NCI-H2227 treated with DMSO at 0.1 percent for 48 hours (cell line): ENCODE measurements around the gene MRPS22.
A peak's percentile ranks its signal among the peaks of the same experiment; 100 is the strongest.

Experiments used
- DNase-seq: peaks from one replicate; lab custom pipeline; 2025; lab: John Stamatoyannopoulos, UW

Gene MRPS22

DNA sequence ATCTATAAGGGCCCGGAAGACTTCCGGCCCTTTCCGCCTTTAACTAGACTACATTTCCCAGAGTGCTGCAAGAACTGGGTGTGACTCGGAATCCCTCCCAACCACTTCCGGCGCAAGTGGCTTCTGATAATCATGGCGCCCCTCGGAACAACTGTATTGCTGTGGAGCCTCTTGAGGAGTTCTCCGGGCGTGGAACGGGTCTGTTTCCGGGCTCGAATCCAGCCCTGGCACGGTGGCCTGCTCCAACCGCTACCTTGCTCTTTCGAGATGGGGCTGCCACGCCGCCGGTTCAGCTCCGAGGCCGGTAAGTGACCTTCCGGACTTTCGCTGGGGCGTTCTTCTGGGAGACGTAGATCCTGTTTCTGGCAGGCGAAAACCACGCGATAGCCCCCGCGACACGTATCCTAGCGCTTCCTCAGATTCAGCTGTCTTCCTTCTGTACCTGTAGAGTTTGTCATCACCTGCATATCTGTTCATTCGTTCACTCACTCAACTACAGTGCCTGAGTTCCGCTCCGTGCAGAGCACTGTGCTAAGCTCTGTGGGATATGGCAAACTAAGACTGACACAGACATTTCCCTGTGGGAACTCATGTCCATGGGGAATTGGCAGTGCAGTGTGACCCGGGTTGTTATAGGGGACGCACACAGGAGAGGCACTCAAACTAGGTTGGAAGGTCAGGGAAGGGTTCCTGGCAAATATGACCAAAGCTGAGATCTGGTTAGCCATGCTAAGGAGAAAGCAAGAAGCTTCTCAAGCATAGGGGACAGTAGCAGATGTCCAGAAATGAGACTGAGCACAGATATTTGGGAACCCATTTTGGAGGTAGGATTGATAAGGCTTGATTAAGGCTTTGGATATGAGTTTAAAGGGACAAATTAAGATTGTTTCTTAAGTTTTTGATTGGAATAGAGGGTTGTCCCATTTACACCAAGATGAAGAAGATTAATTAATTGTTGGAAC, at the start of gene MRPS22:
TSS of gene MRPS22 (plus strand) at position 126 of the 962 bp plus-strand sequence. CDS start at position 133, 7 bp downstream.
- peak; percentile 78 for DNase-seq

DNA sequence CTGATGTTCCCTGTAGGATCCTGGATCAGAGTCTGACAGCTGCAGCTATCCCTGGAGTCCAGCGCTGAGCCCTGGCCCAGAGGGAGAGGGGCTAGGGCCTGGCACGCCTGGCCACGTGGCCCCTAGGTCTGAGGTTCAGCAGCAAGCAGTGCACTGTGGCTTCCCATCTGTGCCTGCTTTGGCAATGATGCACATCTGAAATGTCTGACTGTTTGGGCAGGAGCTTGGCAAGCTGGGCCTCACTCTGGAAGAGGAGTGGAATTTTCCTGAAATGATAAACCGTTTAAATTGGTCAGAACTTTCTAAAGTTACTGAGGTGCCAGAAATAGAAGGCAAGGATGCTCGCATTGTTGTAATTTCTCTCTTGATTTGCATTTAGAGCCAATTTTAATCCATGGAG, 48.8 kb upstream of the MRPS22 start:
- DNase-seq, result no peak

DNA sequence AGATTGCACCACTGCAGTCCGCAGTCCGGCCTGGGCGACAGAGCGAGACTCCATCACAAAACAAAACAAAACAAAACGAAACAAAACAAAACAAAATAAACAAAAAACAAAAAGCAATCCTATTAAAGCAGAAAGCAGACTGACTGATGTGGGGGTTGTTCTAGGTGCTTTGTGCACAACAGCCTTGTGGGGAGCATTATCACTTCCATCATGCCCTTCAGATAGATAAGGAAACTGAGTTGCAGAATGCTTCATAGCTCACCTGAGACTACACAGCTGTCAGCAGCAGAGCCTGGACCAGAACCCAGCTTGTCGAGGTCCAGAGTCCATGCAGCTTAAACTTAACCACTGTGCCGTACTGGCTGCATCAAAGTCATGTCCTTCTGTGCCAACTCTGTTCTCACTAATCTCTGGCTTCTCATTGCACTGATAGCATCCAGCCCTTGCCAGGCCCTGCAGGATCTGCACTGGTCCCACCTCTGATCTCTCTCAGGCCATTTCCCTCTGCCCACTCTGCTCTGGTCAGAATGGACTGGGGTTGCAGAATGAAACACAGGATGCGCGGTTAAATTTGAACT, 47.6 kb upstream of the MRPS22 start:
- DNase-seq, result no peak

DNA sequence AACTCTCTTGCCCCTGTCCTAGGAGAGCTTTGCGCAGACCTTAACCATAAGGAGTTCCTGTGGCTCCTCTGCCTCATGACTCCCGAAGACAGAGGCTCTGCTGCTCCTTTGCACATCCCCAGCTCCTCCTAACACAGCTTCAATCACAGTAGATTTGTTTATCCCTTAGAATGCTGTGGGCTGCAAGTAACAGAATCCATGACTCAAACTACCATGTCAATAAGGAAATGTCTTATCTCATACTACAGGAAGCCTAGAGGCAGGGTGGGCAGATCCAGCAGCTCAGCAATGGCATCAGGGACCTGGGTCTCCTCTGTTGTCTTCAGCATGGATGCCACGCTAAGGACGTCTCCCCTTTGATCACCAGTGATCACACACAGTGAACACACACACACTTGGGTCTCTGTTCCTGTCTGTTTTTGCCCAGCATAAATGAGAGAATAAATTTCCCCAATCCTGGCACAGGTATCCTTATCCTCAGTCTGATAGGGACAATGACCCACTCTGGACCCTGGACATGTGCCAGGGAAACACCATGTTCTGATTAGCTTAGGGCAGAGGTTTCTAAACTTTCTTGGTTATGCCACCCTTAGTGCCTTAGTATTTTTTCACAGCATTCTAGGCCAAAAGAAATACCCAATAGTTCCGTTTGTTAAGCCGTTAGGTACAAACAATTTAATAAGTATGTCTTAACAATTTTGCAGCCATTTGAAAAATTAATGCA, 46.1 kb upstream of the MRPS22 start:
- no peak for DNase-seq

DNA sequence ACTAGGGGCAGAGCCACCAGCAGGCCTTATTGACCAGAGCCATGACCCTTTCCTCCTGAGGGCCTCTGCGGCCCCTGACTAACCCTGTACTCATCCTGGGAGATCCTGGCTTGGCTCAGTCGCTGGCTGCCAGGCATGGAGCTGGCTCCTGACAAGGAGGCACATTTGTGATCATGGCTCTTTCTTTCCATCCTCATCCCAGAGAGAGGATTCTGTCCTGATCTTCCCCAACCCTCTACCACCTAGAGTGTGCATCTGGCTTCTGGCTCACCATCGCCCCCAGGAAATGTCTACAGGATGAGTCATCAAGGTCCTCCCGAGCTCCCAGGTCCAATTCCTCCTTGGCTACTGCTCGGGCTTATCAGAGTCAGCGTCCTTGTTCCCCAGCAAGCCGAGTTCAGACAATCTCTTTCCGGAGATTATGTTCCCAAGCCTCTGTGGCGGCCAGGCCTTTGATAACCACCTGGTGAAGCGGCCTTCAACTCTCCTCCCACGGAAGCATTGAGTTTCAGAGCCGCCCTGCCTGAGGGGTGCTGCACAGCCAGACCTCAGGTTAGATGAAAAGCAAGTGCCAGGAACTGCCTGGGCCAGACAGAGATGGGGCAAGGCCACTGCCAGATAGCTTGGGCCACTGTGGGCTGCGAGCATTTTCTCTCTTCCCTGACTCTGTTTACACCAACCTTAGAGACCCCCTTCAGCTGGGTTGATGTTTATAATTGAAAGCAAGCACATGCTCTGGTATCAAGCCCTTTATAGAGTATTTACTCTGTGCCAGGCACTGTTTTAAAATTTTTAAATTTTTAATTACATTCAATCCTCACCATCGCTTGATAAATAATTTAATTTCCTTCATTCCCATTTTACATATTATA, 44.3 kb upstream of the MRPS22 start:
- no peak for DNase-seq

DNA sequence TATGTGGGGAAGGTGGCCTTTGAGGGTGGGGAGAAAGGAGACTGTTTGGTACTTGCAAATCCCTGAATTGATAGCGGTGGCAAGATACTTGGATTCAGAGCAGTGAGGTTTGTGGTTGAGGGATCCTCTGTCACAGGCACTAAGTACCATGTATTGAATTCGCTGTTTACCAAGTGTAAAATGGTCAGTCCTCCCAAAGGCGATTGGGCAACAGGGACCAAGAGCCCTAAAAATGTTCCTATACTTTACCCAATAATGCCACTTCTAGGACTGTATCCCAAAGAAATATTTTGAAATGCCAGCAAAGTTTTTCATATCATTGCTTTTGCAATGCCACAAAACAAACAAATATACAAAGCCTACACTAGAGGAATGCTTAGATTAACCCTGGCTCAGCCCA, 43.4 kb upstream of the MRPS22 start:
- no peak for DNase-seq

DNA sequence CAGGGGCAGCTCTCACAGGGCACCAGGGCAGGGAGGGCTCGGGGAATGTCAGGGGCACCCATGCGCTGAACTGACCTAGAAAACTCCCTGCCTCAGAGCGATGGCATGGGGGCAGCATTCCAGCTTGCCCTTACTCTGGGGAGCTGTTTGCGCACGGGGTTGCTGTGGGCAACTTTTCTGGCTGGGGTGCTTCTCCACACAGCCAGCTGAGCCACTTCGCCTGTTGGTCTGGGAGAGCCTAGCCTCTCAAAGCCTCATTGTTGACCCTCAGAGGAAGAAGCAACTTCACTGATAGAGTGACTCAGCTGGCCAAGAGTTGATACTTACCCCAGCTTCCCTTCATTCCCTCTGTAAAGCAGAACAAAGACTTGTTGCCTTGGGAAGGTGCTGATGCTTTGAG, 42.6 kb upstream of the MRPS22 start:
- no peak for DNase-seq

DNA sequence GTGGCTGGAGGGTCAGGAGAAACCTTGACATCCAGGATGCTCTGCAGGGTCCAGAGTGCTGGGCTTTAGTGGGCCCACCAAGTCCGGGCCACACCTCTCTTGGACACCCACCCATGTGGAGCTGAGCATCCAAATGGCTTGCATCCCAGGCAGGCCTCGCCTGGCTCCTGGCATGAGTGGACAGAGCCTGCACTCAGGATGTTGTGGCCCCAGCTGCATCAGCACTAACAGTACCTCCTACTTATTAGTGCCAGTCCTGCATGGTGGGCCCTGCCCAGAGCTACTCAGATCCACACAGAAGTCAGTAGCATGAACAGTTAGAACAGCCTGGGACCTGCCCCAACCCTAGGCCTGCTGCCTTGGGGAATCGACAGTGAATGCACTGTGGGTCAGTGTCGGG, 42.2 kb upstream of the MRPS22 start:
- DNase-seq, result no peak

DNA sequence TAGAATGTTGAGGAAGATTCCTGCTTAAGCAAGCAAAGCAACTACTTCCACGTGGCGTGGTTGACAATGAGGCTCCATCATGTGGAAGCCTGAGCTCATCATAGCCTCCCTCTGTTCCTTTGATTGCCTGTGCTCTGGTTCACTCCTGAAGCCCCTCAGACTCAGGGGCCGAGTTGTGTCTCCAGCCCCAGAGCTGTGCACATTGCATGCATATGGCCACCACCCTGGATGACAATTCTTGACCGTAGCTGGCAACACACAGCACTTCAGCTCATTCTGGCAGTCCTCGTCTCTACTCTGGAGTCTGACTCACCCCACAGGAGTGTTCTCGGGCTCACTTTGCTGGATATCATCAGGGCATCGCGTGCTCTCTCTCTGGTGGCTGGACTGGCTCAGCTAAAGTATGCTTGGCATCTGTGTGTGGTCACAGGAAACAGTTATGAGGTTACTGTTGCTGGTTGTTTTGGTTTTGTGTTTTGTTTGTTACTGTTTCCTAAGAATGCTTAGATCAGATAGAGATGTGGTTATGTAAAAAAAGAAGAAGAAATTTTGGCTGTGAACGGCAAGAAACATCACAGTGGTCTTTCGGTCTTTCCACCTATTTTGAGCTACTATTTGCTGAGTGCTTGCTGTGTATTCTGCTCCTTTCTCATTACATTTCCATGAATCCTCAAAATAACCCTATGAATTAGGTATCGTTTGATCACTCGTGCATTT, 41.6 kb upstream of the MRPS22 start:
- DNase-seq, result no peak

DNA sequence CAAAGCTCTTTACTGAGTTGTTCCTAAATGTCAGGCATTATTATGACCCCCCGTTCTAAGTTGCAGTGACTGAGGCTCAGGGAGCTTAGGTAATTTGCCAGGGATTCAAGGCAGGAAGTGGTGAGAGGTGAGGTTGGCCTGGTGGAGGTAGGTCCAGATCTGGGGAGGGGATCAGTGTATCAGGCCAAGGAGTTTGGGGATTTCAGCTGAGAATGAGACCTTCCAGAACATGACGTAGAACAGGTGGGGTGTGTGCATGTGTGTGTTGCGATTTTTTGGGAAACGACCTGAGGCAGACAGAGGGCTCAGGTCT, 41.1 kb upstream of the MRPS22 start:
- DNase-seq, result no peak

DNA sequence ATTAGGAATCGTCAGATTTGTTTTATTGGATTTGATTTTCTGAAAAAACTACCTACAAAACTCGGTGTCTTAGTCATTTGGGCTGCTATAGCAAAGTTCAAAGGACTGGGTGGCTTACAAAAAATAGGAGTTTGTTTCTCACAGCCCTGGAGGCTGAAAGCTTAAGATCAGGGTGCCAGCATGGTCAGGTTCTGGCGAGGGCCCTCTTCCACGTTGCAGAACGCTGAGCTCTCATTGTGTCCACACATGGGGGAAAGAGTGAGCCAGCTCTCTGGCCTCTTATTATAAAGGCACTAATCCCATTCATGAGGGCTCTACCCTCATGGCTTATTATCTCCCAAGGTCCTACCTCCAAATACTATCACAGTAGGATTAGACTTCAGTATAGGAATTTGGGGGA, 40.6 kb upstream of the MRPS22 start:
- no peak for DNase-seq

DNA sequence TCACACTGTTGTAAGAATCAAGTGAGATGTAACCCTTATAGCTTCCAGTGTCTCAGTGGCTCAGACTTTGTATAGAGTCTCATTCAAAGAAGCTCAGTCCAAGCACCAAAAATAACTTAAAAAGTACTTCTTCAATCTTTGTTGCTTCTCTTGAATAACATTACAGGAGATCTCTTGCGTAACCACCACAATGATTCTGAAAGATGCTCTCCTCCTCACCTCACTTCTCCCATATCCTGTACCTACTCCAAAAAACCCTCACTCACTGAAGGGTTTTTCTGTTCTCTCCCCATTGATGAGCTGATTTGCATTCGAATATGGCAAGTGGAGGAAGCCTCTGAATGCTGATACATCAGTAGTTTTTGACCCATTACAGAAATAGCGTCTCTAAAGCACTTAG, 39.4 kb upstream of the MRPS22 start:
- DNase-seq, result no peak

DNA sequence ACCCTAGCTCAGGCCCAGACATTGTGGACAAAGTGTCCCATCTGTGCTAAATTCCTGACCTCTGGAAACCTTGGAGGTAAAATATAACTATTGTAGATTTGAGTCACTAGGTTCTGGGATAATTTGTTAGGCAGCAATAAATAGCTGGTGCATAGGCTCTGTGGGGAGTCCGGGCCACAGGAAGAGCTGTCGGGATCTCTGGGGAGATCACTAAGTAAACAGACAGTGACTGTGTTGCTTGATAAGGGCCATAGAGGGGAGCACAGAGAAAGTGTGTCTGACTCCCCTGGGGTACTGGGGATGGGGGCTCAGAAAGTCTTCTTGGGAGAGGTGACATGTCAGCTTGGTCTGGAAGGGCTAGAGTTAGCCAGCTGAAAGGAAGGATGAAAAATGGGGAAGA, 37.7 kb upstream of the MRPS22 start:
- DNase-seq, result no peak

DNA sequence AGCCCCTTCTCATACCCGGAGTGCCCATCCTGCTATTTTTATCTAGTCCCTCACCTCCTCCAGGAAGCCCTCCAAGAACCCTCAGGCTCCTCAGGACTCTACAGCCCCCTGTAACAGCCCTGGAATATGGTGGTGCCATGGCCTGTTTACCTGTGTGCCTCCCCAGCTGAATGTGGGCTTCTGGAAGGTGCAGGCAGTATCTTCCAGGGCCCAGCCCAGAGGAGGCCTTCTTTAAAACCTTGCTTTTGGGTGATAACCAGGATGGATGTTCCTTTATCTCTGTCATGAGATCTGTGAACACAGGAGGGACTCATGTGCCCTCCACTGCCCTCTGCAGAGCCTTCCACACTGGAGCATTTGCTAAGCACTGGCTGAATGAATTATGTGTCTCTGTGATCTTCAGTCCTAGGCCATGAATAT, 36.7 kb upstream of the MRPS22 start:
- no peak for DNase-seq

DNA sequence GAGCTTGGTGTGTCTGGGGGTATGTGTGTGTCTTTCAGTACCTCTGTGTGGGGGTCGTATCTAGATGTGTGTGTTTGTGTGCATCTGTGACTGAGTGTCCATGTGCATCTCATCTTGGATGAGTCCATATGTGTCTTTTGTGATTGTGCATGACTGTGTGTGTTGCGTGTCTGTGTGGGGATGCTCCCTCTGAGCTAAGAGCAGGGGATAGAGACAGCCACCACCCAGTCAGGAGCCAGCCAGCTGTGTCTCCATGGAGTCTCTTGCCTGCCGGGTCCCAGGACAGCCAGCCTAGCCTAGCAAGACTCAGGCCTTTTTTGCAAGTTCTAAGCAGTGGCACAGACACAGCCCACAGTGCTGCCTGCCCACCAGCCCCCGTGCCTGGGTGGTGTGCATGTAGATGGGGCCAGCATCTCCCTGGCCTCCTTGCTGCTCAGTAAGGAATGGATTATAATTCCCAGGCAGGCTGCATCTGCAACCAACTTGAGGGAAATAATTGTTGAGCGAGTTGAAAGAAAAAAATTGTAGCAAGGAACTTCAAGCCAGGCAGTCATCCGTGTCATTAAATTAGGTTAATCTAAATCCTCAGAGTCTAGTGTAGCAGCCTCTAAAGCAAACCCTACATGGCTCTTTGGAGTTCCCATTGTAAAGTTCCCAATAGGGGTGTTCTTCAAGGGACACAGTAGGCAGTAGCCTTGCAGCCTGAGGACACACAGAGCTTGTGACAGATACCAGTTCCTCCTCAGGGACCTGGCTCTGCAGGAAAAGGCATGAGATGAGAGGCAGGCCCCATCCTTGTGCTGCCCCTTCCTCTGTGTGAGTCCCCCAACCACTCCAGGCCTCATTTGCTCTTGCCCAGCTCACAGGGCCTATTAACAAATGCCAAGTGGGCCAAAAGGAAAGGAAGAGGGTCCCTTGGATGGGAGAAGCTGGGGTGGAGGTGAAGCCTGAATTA, 35.9 kb upstream of the MRPS22 start:
- DNase-seq, result no peak

DNA sequence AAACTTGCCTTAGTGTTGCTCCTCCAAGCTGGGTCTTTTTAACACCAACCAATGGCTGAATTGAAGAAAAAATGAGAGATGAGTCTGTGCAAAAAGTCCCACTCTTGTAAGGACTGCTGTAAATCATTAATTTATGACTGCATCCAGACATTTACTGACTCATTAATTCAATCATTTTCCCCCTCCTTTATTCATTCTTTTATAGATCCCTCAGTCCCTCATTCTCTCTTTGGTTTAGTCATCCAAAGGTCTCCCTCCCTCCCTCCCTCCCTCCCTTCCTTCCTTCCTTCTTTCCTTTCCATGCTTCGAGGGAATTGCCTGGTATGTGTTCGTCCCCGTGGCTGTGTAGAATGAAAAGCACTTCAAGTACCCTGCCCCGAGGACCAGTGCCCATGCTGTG, 35.3 kb upstream of the MRPS22 start:
- DNase-seq, result no peak

DNA sequence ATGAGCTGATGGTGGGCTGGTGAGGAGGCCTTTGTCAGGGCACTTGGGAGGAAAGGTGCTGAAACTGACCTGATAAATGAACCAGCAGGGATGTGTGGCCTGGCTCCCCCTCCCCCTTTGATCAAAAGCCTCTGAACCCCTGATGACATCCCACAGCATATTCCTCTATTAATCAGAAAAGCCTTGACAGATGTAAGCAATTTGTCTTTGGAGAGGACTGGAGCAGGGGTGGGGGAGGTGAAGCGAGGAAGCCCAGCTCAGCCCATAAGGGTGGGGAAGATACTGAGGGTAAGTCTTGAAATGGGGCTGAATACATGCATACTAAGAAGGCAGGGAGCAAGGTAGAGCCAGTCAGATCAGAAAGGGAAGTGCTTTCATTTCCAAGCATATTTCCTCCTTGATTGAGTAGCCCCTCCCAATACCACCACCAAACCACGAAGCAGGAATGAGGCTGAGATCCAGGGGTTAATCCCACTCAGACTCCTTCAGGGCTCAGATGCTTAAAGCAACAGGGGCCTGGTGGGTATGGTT, 34.7 kb upstream of the MRPS22 start:
- DNase-seq, result no peak

DNA sequence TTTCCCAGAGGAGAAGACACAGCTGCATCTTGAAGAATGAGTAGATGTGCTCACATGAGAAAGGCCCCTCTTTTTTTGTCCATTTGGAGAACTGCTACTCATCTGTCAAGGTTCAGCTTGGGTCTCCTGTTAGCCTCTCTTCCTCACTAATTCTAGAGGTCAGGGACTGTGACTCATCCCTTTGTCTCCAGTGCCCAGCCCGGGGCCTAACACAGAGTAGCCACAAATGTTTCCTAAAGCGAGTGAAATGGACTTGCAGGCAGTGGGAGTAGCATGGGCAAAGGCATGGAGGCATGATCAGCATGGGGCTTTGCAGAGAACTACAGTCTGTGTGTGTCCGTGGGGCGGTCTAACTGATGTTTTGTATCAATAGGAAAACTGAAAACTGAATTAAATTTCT, 33.9 kb upstream of the MRPS22 start:
- DNase-seq, result no peak

DNA sequence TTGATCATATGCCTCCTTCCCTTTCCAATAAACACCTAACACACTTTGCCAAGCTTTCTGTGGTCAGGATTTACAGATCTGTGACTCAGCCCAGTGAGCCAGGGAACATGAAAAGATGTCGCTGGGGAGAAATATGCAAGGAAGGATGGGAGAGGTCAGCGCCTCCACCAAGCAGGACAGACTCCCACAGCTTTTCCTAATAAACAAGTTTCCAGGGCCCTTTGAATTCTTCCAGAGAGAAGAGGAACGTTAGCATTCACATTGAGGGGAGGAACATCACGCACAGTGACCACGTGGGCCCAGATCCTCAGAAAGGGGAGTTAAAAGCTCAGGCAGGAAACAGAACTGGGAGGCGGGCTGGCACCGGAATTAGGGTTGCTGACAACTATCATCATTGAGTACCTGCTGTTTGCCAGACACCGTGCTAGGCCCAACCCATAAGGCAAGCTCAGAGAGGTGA, 33.3 kb upstream of the MRPS22 start:
- DNase-seq, result no peak

DNA sequence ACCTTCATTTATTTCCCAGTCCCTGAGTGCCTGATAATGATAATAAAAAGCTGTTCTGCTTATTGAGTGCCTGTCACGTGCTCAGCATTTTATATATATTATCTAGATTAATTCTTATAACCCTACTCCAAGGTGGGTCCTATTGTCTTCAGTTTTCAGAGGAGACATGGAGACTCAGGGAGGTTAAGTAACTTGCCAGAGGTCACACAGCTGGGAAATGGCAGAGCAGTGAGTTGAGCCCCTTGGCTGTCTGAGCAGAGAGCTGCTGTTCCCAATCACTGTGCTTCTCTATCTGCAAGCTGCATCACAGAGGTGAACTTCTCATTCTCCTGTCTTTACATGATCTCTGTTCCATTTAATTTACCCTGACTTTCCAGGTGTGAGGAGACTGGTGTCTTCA, 32.3 kb upstream of the MRPS22 start:
- no peak for DNase-seq
